NCI-H748 treated with DMSO at 0.1 percent for 48 hours (cell line): ENCODE data around the gene FAM13A.
"Not testable (repeated sequence)": the region's sequence is repeated elsewhere in the genome, so short reads cannot be mapped to it uniquely, and the experiment has no call there.

ENCODE experiments used
- DNase-seq: peaks from one replicate; lab custom pipeline; 2025; lab: John Stamatoyannopoulos, UW

Gene FAM13A

GRCh38 chr4:88960576-88960975 lies 96.4 kb downstream of the FAM13A start:
- DNase-seq: no peak

GRCh38 chr4:88958080-88958479 lies 98.9 kb downstream of the FAM13A start:
- DNase-seq: no peak

GRCh38 chr4:88957570-88957969 lies 99.4 kb downstream of the FAM13A start:
- no peak for DNase-seq

- no peak for DNase-seq
Measured at GRCh38 chr4:88955580-88956380, 101.2 kb downstream of the FAM13A start.

GRCh38 chr4:88953400-88953799 lies 103.6 kb downstream of the FAM13A start:
- DNase-seq: no peak

- DNase-seq: no peak
Measured at GRCh38 chr4:88952081-88952480, 104.9 kb downstream of the FAM13A start.

GRCh38 chr4:88949605-88950004 lies 107.4 kb downstream of the FAM13A start:
- DNase-seq: peak; percentile 28

GRCh38 chr4:88940506-88940905 lies 116.5 kb downstream of the FAM13A start:
- DNase-seq: no peak

GRCh38 chr4:88939697-88940096 lies 117.3 kb downstream of the FAM13A start:
- DNase-seq: no peak

GRCh38 chr4:88938138-88938537 lies 118.8 kb downstream of the FAM13A start:
- no peak for DNase-seq

GRCh38 chr4:88937081-88937480 lies 119.9 kb downstream of the FAM13A start:
- no peak for DNase-seq

GRCh38 chr4:88933414-88934160 lies 123.4 kb downstream of the FAM13A start:
- DNase-seq: no peak

- DNase-seq: no peak
Measured at GRCh38 chr4:88928852-88929251, 128.1 kb downstream of the FAM13A start.

- DNase-seq: no peak
Measured at GRCh38 chr4:88927420-88927819, 129.6 kb downstream of the FAM13A start.

- no peak for DNase-seq
Measured at GRCh38 chr4:88919056-88919455, 137.9 kb downstream of the FAM13A start.

GRCh38 chr4:88913181-88913580 lies 143.8 kb downstream of the FAM13A start:
- not testable (repeated sequence) for DNase-seq

- no peak for DNase-seq
Measured at GRCh38 chr4:88911246-88912212, 145.5 kb downstream of the FAM13A start.

GRCh38 chr4:88910101-88910500 lies 146.9 kb downstream of the FAM13A start:
- DNase-seq: no peak

GRCh38 chr4:88908521-88908920 lies 148.5 kb downstream of the FAM13A start:
- DNase-seq: no peak

GRCh38 chr4:88908003-88908402 lies 149.0 kb downstream of the FAM13A start:
- DNase-seq: no peak

GRCh38 chr4:88907478-88907877 lies 149.5 kb downstream of the FAM13A start:
- DNase-seq: no peak

- DNase-seq: not testable (repeated sequence)
Measured at GRCh38 chr4:88904240-88904639, 152.7 kb downstream of the FAM13A start.
